Astrocyte of the hippocampus (primary cell): ENCODE results near the gene SLC6A17.

Experiments
- DNase-seq: peaks from one replicate; pipeline ENCODE4 v3.0.0; 2011; ENCODE audit warnings: low read depth, low spot score

SLC6A17 gene

GRCh38 chr1:110150330-110151174 lies at the start of gene SLC6A17:
SLC6A17 (plus strand) TSS chr1:110150494; CDS start chr1:110166930, 16,436 bp downstream.
- DNase-seq, result peak; percentile 60

DNA sequence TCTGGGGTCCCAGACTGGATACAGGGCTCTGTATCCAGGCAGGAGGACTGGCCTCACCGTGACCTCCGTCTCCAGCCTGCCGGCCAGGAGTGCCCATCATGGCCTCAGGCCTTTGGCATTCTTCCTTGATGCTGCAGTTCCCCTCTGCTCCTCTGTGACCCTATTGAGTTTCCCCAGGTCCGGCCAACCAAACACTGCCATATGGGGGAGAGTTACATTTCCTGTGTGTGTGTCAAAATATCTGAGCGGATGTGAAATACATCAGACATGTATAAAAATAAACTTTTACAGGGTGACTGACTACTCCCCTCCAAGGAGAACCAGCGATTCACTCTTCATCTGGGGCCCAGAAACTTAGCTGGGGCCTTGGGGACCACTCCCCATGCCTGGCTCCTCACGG lies 48.2 kb upstream of the SLC6A17 start:
- no peak for DNase-seq

GRCh38 chr1:110106013-110106941 lies 44.0 kb upstream of the SLC6A17 start:
- peak; percentile 85 for DNase-seq

GRCh38 chr1:110107867-110108469 lies 42.3 kb upstream of the SLC6A17 start:
- DNase-seq, result no peak

- no peak for DNase-seq
Measured at GRCh38 chr1:110111081-110111480, 39.2 kb upstream of the SLC6A17 start.

- DNase-seq, result no peak
Measured at GRCh38 chr1:110112143-110112542, 38.2 kb upstream of the SLC6A17 start, which contains the start of gene UBL4B. UBL4B (plus strand) TSS chr1:110112443; CDS start chr1:110112535, 92 bp downstream.

DNA sequence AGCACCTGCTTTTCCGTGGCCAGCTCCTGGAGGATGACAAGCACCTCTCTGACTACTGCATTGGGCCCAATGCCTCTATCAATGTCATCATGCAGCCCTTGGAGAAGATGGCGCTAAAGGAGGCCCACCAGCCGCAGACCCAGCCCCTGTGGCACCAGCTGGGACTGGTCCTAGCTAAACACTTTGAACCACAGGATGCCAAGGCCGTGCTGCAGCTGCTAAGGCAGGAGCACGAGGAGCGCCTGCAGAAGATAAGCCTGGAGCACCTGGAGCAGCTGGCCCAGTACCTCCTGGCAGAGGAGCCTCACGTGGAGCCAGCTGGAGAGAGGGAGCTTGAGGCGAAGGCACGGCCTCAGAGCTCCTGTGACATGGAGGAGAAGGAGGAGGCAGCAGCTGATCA lies 37.6 kb upstream of the SLC6A17 start:
- no peak for DNase-seq

- DNase-seq, result no peak
Measured at GRCh38 chr1:110113551-110113950, 36.7 kb upstream of the SLC6A17 start.

- no peak for DNase-seq
Measured at GRCh38 chr1:110114173-110114572, 36.1 kb upstream of the SLC6A17 start.

GRCh38 chr1:110114784-110115183 lies 35.5 kb upstream of the SLC6A17 start:
- no peak for DNase-seq

- peak; percentile 16 for DNase-seq
Measured at GRCh38 chr1:110118636-110119396, 31.5 kb upstream of the SLC6A17 start.

DNA sequence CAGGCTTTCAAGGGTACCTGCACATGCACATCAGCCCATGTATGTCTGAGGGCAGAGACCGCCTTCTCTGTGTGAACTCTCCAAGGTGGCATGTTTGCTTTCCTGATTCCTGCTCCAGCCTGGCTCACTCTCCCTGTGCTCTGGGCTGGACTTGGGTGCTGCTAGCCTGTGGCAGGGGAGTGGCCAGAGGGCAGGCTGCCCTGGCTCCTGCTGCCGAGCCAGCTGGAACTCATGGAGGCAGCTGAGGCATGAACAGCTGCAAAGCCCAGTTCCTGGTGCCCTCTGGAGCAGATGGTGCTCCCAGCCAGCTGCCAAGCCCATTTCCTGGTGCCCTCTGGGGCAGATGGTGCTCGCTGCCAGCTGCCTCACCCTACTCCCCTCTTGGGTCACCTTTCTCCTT lies 30.5 kb upstream of the SLC6A17 start:
- no peak for DNase-seq

GRCh38 chr1:110120960-110121561 lies 29.2 kb upstream of the SLC6A17 start:
- DNase-seq, result no peak

GRCh38 chr1:110123224-110123623 lies 27.1 kb upstream of the SLC6A17 start:
- DNase-seq, result no peak

- no peak for DNase-seq
Measured at GRCh38 chr1:110125810-110126209, 24.5 kb upstream of the SLC6A17 start.

- no peak for DNase-seq
Measured at GRCh38 chr1:110130113-110130591, 20.1 kb upstream of the SLC6A17 start.

- DNase-seq, result no peak
Measured at GRCh38 chr1:110130989-110131388, 19.3 kb upstream of the SLC6A17 start.

- DNase-seq, result no peak
Measured at GRCh38 chr1:110132682-110133081, 17.6 kb upstream of the SLC6A17 start.

DNA sequence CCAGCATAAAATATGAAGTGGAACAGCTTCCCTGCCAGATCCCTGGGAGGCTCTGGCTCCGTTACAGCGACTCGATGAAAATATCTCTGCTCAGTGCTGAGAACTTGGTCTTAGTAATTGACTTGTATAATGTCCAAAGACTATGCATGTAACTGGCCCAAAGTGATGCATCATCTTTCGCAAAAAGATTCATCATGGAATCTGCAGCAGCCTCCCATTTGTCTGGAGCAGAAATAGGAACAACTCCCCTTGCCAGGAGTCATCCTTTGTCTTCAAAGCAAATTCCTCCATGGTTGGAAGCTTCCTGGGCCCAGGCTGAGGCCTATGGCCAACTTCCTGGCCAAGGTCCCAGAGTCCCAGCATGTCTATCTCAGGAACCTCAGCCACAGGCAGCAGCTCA lies 16.9 kb upstream of the SLC6A17 start:
- no peak for DNase-seq

GRCh38 chr1:110134050-110134595 lies 16.2 kb upstream of the SLC6A17 start:
- DNase-seq, result no peak
